Heart left ventricle (tissue), 16 donors: ENCODE data around the gene LAPTM4A. TPM values are rescaled to one million over a fixed set of nuclear protein-coding genes. Genes with fewer than 3 reads are reported as not detected.
A peak's percentile ranks its signal among the peaks of the same experiment; 100 is the strongest.

ENCODE experiments used
- ATAC-seq, 4 donors: fragments of 200-7000 bp; cut with Tn5 transposase; one replicate each; pipeline ENCODE4 v1.9.1; 2020 to 2022; ENCODE audit warnings: moderate library complexity in 4 of 4, mild to moderate bottlenecking in 3 of 4, moderate number of reproducible peaks in 1 of 4
- DNase-seq, 5 donors: peaks; one replicate each; pipeline ENCODE4 v3.0.0-alpha.2; 2020
- H3K27ac ChIP-seq, 12 donors: fragments of 200-600 bp; sonication (generic) in 4 of 12; one replicate each; pipeline versions ENCODE4 v1.5.0 to v1.8.0; 2016 to 2022; ENCODE audit warnings: mild to moderate bottlenecking in 2 of 12
- H3K27me3 ChIP-seq, 9 donors: fragments of 200-600 bp; sonication (generic) in 2 of 9; one replicate each; pipeline versions ENCODE4 v1.5.1 to v1.8.0; 2016 to 2022; ENCODE audit warnings: mild to moderate bottlenecking in 3 of 9
- H3K36me3 ChIP-seq, 9 donors: fragments of 200-600 bp; sonication (generic) in 2 of 9; one replicate each; pipeline versions ENCODE4 v1.5.0 to v1.8.0; 2018 to 2022; ENCODE audit warnings: mild to moderate bottlenecking in 2 of 9
- H3K4me1 ChIP-seq, 12 donors: fragments of 200-600 bp; sonication (generic) in 4 of 12; one replicate each; pipeline versions ENCODE4 v1.5.0 to v1.8.0; 2016 to 2022; ENCODE audit warnings: mild to moderate bottlenecking in 3 of 12
- H3K4me3 ChIP-seq, 12 donors: fragments of 200-600 bp; sonication (generic) in 4 of 12; one replicate each; pipeline versions ENCODE4 v1.5.0 to v1.8.0; 2017 to 2022; ENCODE audit warnings: mild to moderate bottlenecking in 9 of 12, moderate library complexity in 4 of 12
- H3K9me3 ChIP-seq, 12 donors: fragments of 200-600 bp; sonication (generic) in 4 of 12; one replicate each; pipeline versions ENCODE4 v1.5.0 to v1.8.0; 2016 to 2022; ENCODE audit warnings: mild to moderate bottlenecking in 1 of 12
- CTCF ChIP-seq, 12 donors: fragments of 200-600 bp; sonication (generic) in 4 of 12; IDR thresholded peaks; one replicate each; pipeline versions ENCODE4 v1.5.0 to v1.8.0; 2018 to 2022; ENCODE audit warnings: antibody characterized with exemption in 12 of 12, mild to moderate bottlenecking in 5 of 12
- POLR2A ChIP-seq, 2 donors: fragments of 450-650 bp; IDR thresholded peaks; one replicate each; pipeline ENCODE4 v1.6.1; 2017; ENCODE audit warnings: antibody characterized with exemption in 2 of 2, mild to moderate bottlenecking in 2 of 2, moderate library complexity in 2 of 2
- WGBS, 4 donors: extraction: QIAGEN DNeasy Blood & Tissue Kit in 2 of 4; methylation state at CpG; one replicate each; pipeline versions ENCODE4 v1.1.5 to v1.1.7; 2013 to 2018; 5-methylcytosine and 5-hydroxymethylcytosine counted together
- intact Hi-C, 10 donors: fragments of 100-400 bp; cut with DNase I; formaldehyde crosslinking; loops; one replicate each; pipeline versions ENCODE4 v1.11.1 to v1.14.2; 2022
- polyA plus RNA-seq, 2 donors: library from polyadenylated mRNA; stranded (reverse); fragments of 200-250 nt; gene quantifications; one replicate each; pipeline ENCODE4 v1.2.3, GENCODE V29; 2013
- total RNA-seq, 9 donors: library from RNA; depleted of rRNA in 2 of 9; stranded (reverse); fragments of >200 nt in 2 of 9; fragmentation: NEBNext Ultra II Directional in 3 of 9; extraction: Animal tissue kit (Norgen Biotek cat#: 25700) in 3 of 9; gene quantifications; one replicate each; pipeline versions ENCODE4 v1.1.0 to v1.2.4, GENCODE V29; 2016 to 2023
- donor health status: ischemic (EF 13 %, LVEDD 7.1; RV severe dilation, severe dysfunction).
- donor health status: healthy with polysubstance abuse.
- donor health status: DM: no; HTN: yes; CAD: no.
- donor health status: DM: no; HTN: no; CAD: no.
- donor health status: ischemic (EF 25% LVEDD 6.9; RV normal size, moderate dysfunction).
- donor health status: ischemic (EF 25% LVEDD 5.7; RV mildly dilated, moderate dysfunction).
- donor health status: healthy.
- donor health status: DM: yes; HTN: yes; CAD: no.
- donor health status: ischemic (EF 35%, LVEDD 5.7; RV mildly dilated, moderate dysfunction).
- donor health status: nonischemic (EF 11% LVEDD 7.7; RV severe dilation, severe dysfunction).
- donor health status: DM: yes; HTN: yes; CAD: no.
- donor health status: PGD.
- donor health status: ischemic (EF 29% LVEDD 5.4; RV normal size, mild dysfunction).
- donor health status: nonischemic (EF 23%, LVEDD 6.1; RV moderate dilation, normal function).

Gene LAPTM4A
- total and polyA plus RNA-seq, 11 donors, result 107 to 241 (median 177) TPM

- H3K4me3 ChIP-seq, result no peak overlapping the region
- 51 to 75% (median 71%) methylated on average over 4 of the region's 4 CpGs for WGBS, 4 donors
- peaks cover 0 to 28% (median 3%) of the 10 kb centered on the region in 12 donors for H3K9me3 ChIP-seq
- peaks cover 0 to 57% (median 44%) of the 10 kb centered on the region in 9 donors for H3K36me3 ChIP-seq
- DNase-seq (no peak), ATAC-seq (peak in 1 of 4 donors; percentile 4)
- intact Hi-C loops, result no loop called here
- H3K4me1 ChIP-seq, result peaks cover 0 to 14% (median 3%) of the 10 kb centered on the region in 12 donors
- no peaks in the 10 kb centered on the region for H3K27me3 ChIP-seq
- TF ChIP-seq CTCF (IDR thresholded peaks at IDR 0.05) (no peak), POLR2A (IDR thresholded peaks at IDR 0.05) (no peak)
- H3K27ac ChIP-seq, result peak overlapping the region in 9 of 12 donors; percentile 14 to 46 (median 28)
Measured at GRCh38 chr2:20027260-20027677, 24.2 kb downstream of the LAPTM4A start.

- 89 to 97% (median 96%) methylated on average over 3 of the region's 3 CpGs for WGBS, 4 donors
- no peak for DNase-seq
- no peak for TF ChIP-seq POLR2A (IDR thresholded peaks at IDR 0.05)
- TF ChIP-seq CTCF (IDR thresholded peaks at IDR 0.05), result no peak
- Histone ChIP-seq H3K27ac (no peak overlapping the region), H3K36me3 (peaks cover 0 to 36% (median 24%) of the 10 kb centered on the region in 9 donors), H3K9me3 (peaks cover 0 to 39% (median 3%) of the 10 kb centered on the region in 12 donors), H3K4me1 (peaks cover 0 to 14% (median 3%) of the 10 kb centered on the region in 12 donors), H3K27me3 (no peaks in the 10 kb centered on the region), H3K4me3 (no peak overlapping the region)
- intact Hi-C loops, result no loop called here
- ATAC-seq, result no peak
Measured at GRCh38 chr2:20025065-20025786, 26.2 kb downstream of the LAPTM4A start.

- ATAC-seq (no peak), DNase-seq (no peak)
- Histone ChIP-seq H3K9me3 (peaks cover 0 to 23% (median 3%) of the 10 kb centered on the region in 12 donors), H3K27me3 (no peaks in the 10 kb centered on the region), H3K36me3 (peaks cover 0 to 21% (median 10%) of the 10 kb centered on the region in 9 donors), H3K4me3 (no peak overlapping the region), H3K27ac (no peak overlapping the region), H3K4me1 (peaks cover 0 to 14% (median 3%) of the 10 kb centered on the region in 12 donors)
- TF ChIP-seq POLR2A (IDR thresholded peaks at IDR 0.05) (no peak), CTCF (IDR thresholded peaks at IDR 0.05) (no peak)
- 91 to 97% (median 93%) methylated on average over 4 of the region's 4 CpGs for WGBS, 4 donors
- intact Hi-C loops, result no loop called here
Measured at GRCh38 chr2:20023688-20024087, 27.7 kb downstream of the LAPTM4A start.

- intact Hi-C loops, result no loop called here
- DNase-seq (no peak), ATAC-seq (no peak)
- Histone ChIP-seq H3K9me3 (peaks cover 0 to 18% (median 0%) of the 10 kb centered on the region in 12 donors), H3K27ac (no peak overlapping the region), H3K4me3 (no peak overlapping the region), H3K27me3 (no peaks in the 10 kb centered on the region), H3K4me1 (no peaks in the 10 kb centered on the region), H3K36me3 (peaks cover 0 to 4% (median 0%) of the 10 kb centered on the region in 9 donors)
- no peak for TF ChIP-seq CTCF (IDR thresholded peaks at IDR 0.05)
- no peak for TF ChIP-seq POLR2A (IDR thresholded peaks at IDR 0.05)
- 73 to 96% (median 92%) methylated on average over 3 of the region's 3 CpGs for WGBS, 4 donors
Measured at GRCh38 chr2:20021405-20022009, 29.9 kb downstream of the LAPTM4A start.
